ENCODE results near the gene IQCF6. TPM values are rescaled to one million over a fixed set of nuclear protein-coding genes. Genes with fewer than 3 reads are reported as not detected.

Gene IQCF6
- total and polyA plus RNA-seq, 2 experiments from 2014 or later = not detected

GRCh38 chr3:51733859-51734571 lies 45.0 kb downstream of the IQCF6 start:
- H3K27me3 Mint-ChIP-seq (ENCODE audit: insufficient read depth, low read depth, poor library complexity) = peaks cover 9% of the 10 kb centered on the region

GRCh38 chr3:51729042-51729633 lies 49.9 kb downstream of the IQCF6 start:
- Histone ChIP-seq H3K4me1 (ENCODE audit: insufficient read depth) (no peaks in the 10 kb centered on the region), H4K20me1 (replicated peaks; ENCODE audit: insufficient read depth) (no peaks in the 10 kb centered on the region), H2AFZ (no peak overlapping the region), H3K36me3 (ENCODE audit: insufficient read depth) (no peaks in the 10 kb centered on the region), H3K4me2 (no peak overlapping the region), H3K27ac (ENCODE audit: low read depth) (no peak overlapping the region), H3K79me2 (replicated peaks; ENCODE audit: insufficient read depth) (no peaks in the 10 kb centered on the region), H3K9me2 (ENCODE audit: insufficient read depth) (no peaks in the 10 kb centered on the region), H3K27me3 (ENCODE audit: insufficient read depth) (no peaks in the 10 kb centered on the region), H3K4me3 (no peak overlapping the region), H3F3A (replicated peaks; ENCODE audit: low read depth) (no peaks in the 10 kb centered on the region)
- H3K9me3 Mint-ChIP-seq = peaks cover 4% of the 10 kb centered on the region; the same call in 2 of the 3 replicates
- no peak overlapping the region for H3K4me3 Mint-ChIP-seq
- peaks cover 2% of the 10 kb centered on the region for H3K4me1 Mint-ChIP-seq
- no peak overlapping the region for H3K27ac Mint-ChIP-seq
- no peaks in the 10 kb centered on the region for H3K36me3 Mint-ChIP-seq (ENCODE audit: low read depth)
- H3K27me3 Mint-ChIP-seq (ENCODE audit: insufficient read depth, low read depth, poor library complexity) = peaks cover 5% of the 10 kb centered on the region
- ATAC-seq (no peak), DNase-seq (ENCODE audit: low spot score) (no peak)
- TF ChIP-seq POLR2AphosphoS5 (IDR thresholded peaks at IDR 0.05; ENCODE audit: low read depth) (no peak), ZNF331 (CRISPR knock-in tag; IDR thresholded peaks at IDR 0.05; ENCODE audit: low read depth) (no peak), CTCF (conservative IDR thresholded peaks at IDR 0.05; ENCODE audit: low read depth in 2 of 2) (no peak), EZH2 (IDR thresholded peaks at IDR 0.05; ENCODE audit: low read depth, unreplicated experiment) (no peak), EZH2phosphoT487 (IDR thresholded peaks at IDR 0.05; ENCODE audit: unreplicated experiment) (no peak), REST (IDR thresholded peaks at IDR 0.05; ENCODE audit: unreplicated experiment) (no peak), ZNF114 (CRISPR knock-in tag; IDR thresholded peaks at IDR 0.05) (no peak), JUNB (IDR thresholded peaks at IDR 0.05; ENCODE audit: unreplicated experiment) (no peak), NANOG (IDR thresholded peaks at IDR 0.05; ENCODE audit: borderline replicate concordance) (no peak), STAT1 (IDR thresholded peaks at IDR 0.05; ENCODE audit: unreplicated experiment) (no peak), CREB1 (CRISPR knock-in tag; IDR thresholded peaks at IDR 0.05; ENCODE audit: low read depth) (no peak)
- TF ChIP-seq, protein P1, sequence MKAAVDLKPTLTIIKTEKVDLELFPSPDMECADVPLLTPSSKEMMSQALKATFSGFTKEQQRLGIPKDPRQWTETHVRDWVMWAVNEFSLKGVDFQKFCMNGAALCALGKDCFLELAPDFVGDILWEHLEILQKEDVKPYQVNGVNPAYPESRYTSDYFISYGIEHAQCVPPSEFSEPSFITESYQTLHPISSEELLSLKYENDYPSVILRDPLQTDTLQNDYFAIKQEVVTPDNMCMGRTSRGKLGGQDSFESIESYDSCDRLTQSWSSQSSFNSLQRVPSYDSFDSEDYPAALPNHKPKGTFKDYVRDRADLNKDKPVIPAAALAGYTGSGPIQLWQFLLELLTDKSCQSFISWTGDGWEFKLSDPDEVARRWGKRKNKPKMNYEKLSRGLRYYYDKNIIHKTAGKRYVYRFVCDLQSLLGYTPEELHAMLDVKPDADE (IDR thresholded peaks at IDR 0.05) = no peak

More at GRCh38 chr3:51733859-51734571, 45.0 kb downstream of the IQCF6 start:
- H3K27ac ChIP-seq (ENCODE audit: low read depth) = no peak overlapping the region
- peaks cover 16% of the 10 kb centered on the region; the same call in 1 of the 2 replicates for H3K4me1 ChIP-seq (ENCODE audit: insufficient read depth)
- H3K27me3 ChIP-seq (ENCODE audit: insufficient read depth) = no peaks in the 10 kb centered on the region
- H3K9me3 Mint-ChIP-seq = peaks cover 6% of the 10 kb centered on the region; the same call in 2 of the 3 replicates
- H3K36me3 ChIP-seq (ENCODE audit: insufficient read depth) = no peaks in the 10 kb centered on the region
- no peaks in the 10 kb centered on the region for H4K20me1 ChIP-seq (replicated peaks; ENCODE audit: insufficient read depth)
- no peak overlapping the region for H3K4me2 ChIP-seq
- DNase-seq (ENCODE audit: low spot score) (no peak), ATAC-seq (peak; percentile 22; the same call in 2 of the 3 replicates)
- H3K36me3 Mint-ChIP-seq (ENCODE audit: low read depth) = no peaks in the 10 kb centered on the region
- TF ChIP-seq NANOG (IDR thresholded peaks at IDR 0.05; ENCODE audit: borderline replicate concordance) = no peak
- TF ChIP-seq, protein P1 (IDR thresholded peaks at IDR 0.05) = no peak
- H2AFZ ChIP-seq = peak overlapping the region; percentile 85
- no peaks in the 10 kb centered on the region for H3F3A ChIP-seq (replicated peaks; ENCODE audit: low read depth)
- no peaks in the 10 kb centered on the region for H3K9me2 ChIP-seq (ENCODE audit: insufficient read depth)
- H3K79me2 ChIP-seq (replicated peaks; ENCODE audit: insufficient read depth) = no peaks in the 10 kb centered on the region
- H3K27ac Mint-ChIP-seq = no peak overlapping the region
- no peak overlapping the region for H3K4me3 Mint-ChIP-seq
- no peak overlapping the region for H3K4me3 ChIP-seq
- H3K4me1 Mint-ChIP-seq = peaks cover 22% of the 10 kb centered on the region
